Activated CD4-positive, alpha-beta T cell treated with anti-CD3 and anti-CD28 coated beads, Interleukin-2, amount 50 U/mL, for 4 hours (primary cell): ENCODE data around the gene RAB33A.

Experiments used
- DNase-seq, 2 experiments: peaks; one replicate each; pipeline ENCODE4 v3.0.0-alpha.2; 2020

RAB33A gene

GRCh38 chrX:130171446-130172126, at the start of gene RAB33A:
TSS of gene RAB33A (plus strand) at chrX:130171962. CDS start at chrX:130172063, 101 bp downstream.
- peak; percentile 24 to 27 for DNase-seq

GRCh38 chrX:130124577-130124976, 47.2 kb upstream of the RAB33A start:
- DNase-seq = no peak

GRCh38 chrX:130125091-130125874, 46.5 kb upstream of the RAB33A start:
- DNase-seq = no peak

- DNase-seq = no peak
These were observed 40.8 kb upstream of the RAB33A start for GRCh38 chrX:130130990-130131389.

- DNase-seq = no peak
These were observed 35.3 kb upstream of the RAB33A start for GRCh38 chrX:130136496-130136895.

GRCh38 chrX:130136961-130137360, 34.8 kb upstream of the RAB33A start:
- no peak for DNase-seq

- no peak for DNase-seq
These were observed 32.1 kb upstream of the RAB33A start for GRCh38 chrX:130139474-130140201.

GRCh38 chrX:130144509-130144908, 27.3 kb upstream of the RAB33A start:
- DNase-seq = no peak

- DNase-seq = no peak
These were observed 26.6 kb upstream of the RAB33A start for GRCh38 chrX:130145123-130145522.

- DNase-seq = no peak
These were observed 24.1 kb upstream of the RAB33A start for GRCh38 chrX:130147631-130148030.

GRCh38 chrX:130155564-130155963, 16.2 kb upstream of the RAB33A start:
- no peak for DNase-seq

GRCh38 chrX:130158311-130158710, 13.5 kb upstream of the RAB33A start:
- no peak for DNase-seq

GRCh38 chrX:130159776-130160175, 12.0 kb upstream of the RAB33A start:
- no peak for DNase-seq

GRCh38 chrX:130162094-130162735, 9.5 kb upstream of the RAB33A start:
- DNase-seq = no peak

GRCh38 chrX:130163398-130163797, 8.4 kb upstream of the RAB33A start:
- no peak for DNase-seq

GRCh38 chrX:130165181-130165702, 6.5 kb upstream of the RAB33A start:
- DNase-seq = no peak

GRCh38 chrX:130165703-130166502, 5.9 kb upstream of the RAB33A start, which contains the start of gene AIFM1:
TSS of gene AIFM1 (minus strand) at chrX:130165841. CDS start at chrX:130165656, 185 bp downstream.
- DNase-seq = peak; percentile 75 to 79

- no peak for DNase-seq
These were observed 5.3 kb upstream of the RAB33A start for GRCh38 chrX:130166503-130166777.

GRCh38 chrX:130167040-130167439, 4.7 kb upstream of the RAB33A start:
- DNase-seq = no peak

GRCh38 chrX:130170752-130171445, 863 bp upstream of the RAB33A start:
- peak; percentile 44 to 45 for DNase-seq

- no peak for DNase-seq
These were observed 524 bp downstream of the RAB33A start for GRCh38 chrX:130172127-130172845.
